Glomerular visceral epithelial cell (primary cell): ENCODE data around the gene STX18.
A peak's percentile ranks its signal among the peaks of the same experiment; 100 is the strongest.
"Not testable (repeated sequence)": the region's sequence is repeated elsewhere in the genome, so short reads cannot be mapped to it uniquely, and the experiment has no call there.

Experiments
- DNase-seq: peaks from one replicate; pipeline ENCODE4 v3.0.0-alpha.2; 2016; ENCODE audit errors: extremely low spot score

The STX18 gene

DNA sequence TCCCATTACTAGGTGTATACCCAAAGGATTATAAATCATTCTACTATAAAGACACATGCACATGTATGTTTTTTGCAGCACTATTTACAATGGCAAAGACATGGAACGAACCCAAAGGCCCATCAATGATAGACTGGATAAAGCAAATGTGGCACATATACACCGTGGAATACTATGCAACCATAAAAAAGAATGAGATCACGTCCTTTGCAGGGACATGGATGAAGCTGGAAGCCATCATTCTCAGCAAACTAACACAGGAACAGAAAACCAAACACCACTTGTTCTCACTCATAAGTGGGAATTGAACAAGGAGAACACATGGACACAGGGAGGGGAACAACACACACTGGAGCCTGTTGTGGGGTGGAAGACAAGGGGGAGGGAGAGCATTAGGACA lies 31.2 kb downstream of the STX18 start:
- not testable (repeated sequence) for DNase-seq

DNA sequence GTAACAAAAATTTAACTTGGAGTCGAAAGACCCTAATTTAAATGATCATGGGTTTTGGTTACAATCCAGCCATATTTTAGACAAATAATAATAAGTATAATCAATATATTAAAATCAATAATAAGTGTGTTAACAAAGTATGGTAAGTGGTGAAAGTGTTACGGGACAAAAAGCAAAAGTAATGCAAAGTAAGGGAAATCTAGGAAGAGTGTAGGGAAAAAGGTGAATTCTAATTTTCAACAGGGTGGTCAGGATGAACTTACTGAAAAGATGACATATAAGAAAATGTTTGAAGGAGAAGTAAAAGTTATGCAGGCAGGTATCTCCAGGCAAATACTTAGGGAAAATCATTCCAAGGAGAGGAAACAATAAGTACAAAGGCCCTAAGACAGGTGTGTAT lies 32.3 kb downstream of the STX18 start:
- no peak for DNase-seq

DNA sequence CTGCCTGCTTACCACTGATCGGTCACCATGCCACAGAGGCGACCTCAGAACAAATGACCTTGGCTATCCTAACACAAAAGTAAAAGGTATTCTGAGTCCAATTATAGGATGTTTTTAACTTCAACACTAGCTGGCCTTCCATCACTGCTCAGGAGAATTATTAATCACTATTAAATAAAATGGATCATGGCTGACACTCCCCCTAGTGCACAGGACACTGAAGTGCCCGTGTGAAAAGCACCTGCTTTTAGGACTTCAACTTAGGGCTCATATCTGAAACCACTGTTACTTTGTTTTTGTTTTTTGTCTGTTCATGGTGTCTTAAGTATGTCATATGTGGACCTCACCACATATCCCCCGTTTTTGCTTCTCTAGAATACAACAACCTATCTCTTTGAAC lies 33.9 kb downstream of the STX18 start:
- no peak for DNase-seq

DNA sequence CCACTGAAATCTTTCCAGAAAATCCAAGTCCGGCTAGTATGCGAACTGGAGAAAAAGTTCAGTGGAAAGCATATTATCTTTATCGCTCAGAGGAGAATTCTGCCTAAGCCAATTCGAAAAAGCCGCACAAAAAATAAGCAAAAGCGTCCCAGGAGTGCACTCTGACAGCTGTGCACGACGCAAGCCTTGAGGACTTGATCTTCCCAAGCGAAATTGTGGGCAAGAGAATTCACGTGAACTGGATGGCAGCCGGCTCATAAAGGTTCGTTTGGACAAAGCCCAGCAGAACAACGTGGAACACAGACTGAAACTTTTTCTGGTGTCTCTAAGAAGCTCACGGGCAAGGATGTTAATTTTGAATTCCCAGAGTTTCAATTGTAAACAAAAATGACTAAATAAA lies 34.4 kb downstream of the STX18 start:
- no peak for DNase-seq

- no peak for DNase-seq
These were observed 34.9 kb downstream of the STX18 start for GRCh38 chr4:4506961-4507360.

GRCh38 chr4:4505211-4505610 lies 36.6 kb downstream of the STX18 start:
- DNase-seq = not testable (repeated sequence)

DNA sequence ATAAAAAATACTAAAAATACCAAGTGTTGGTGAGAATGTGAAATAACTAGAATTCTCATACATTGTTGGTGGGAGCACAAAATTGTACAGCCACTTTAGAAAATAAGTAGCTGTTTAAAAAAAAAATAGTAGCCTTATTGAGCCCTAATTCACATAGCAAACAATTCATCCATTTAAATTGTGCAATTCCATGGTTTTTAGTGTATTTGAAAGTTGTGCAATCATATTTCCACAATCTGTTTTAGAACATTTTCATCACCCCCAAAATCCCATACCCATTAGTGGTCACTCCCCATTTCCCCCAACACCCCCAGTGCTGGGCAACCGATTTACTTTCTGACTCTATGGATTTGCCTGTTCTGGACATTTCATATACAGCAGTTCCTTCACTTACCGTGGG lies 37.1 kb downstream of the STX18 start:
- DNase-seq = no peak

GRCh38 chr4:4502694-4503311 lies 39.0 kb downstream of the STX18 start:
- no peak for DNase-seq

- no peak for DNase-seq
These were observed 40.2 kb downstream of the STX18 start for GRCh38 chr4:4501679-4502078.

- DNase-seq = no peak
These were observed 42.3 kb downstream of the STX18 start for GRCh38 chr4:4499438-4500123.

- no peak for DNase-seq
These were observed 45.1 kb downstream of the STX18 start for GRCh38 chr4:4496592-4497372.

DNA sequence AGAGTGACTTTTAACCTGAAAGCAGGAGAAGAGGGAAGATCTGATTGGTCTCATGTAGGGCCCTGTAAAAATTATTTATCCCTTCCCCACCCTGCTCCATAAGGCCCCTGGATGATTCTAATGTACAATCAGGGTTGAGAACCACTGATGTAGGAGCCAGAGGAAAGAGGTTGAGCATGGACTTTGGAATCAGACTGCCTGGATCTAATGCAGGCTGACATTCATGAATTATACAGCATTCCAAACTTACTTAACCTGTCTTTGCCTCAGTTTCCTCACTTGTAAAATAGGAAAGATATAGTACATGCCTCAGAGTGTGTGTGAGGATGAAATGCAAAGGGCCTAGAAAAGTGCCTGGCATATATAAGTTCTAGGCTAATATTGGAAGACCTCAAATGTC lies 47.0 kb downstream of the STX18 start:
- no peak for DNase-seq

DNA sequence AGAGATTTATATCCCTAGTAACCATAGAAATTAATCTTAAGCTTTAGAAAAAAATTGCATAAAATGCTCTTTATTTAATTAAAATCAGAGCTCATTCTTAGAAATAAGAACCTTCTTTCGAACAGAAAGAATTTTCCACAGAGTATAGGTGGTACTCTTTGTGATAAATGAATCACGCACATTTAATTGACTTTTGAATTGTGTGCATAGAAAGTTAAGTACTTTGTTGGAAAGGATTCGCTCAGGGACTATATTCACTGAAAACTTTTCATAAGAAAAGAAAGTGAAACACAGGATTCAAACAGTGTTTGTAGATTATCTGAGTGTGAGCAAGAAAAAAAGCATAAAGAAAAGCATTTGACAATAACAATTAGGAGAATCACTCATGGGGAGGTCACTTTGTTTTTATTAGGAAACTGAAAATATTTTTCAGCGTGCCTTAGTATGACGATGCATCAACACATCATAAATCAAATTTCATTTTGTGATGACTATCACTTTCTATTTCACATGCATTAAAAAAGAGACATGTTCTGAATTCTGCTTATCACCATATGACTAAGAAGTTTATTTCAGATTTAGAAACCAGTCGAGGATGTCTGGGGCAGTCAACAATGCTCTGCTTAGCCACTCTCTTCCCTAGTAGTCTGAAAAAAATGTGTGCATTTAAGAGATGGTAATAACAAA lies 49.5 kb downstream of the STX18 start:
- no peak for DNase-seq

DNA sequence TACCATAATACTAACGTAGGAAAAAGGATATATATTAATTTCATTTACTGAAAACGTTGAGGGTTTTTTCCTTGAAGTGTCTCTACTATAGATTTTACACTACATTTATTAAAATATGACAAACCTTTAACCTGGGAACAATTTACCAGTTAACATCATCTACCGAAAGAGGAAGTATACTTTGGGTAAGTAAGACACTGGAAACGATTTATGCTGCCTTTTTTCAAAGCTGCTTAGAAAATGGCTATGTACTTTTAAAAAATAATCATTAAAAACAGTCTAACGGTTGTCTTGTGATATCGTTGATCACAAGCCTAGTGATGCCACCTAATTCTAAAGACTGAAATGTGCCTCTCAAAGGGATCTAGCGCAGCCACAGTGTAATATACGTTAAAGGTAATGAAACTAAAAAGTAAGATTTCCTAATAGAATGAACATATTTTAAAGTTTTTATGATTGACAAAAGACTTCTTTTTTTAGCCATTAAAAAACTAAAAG lies 50.4 kb downstream of the STX18 start:
- no peak for DNase-seq

DNA sequence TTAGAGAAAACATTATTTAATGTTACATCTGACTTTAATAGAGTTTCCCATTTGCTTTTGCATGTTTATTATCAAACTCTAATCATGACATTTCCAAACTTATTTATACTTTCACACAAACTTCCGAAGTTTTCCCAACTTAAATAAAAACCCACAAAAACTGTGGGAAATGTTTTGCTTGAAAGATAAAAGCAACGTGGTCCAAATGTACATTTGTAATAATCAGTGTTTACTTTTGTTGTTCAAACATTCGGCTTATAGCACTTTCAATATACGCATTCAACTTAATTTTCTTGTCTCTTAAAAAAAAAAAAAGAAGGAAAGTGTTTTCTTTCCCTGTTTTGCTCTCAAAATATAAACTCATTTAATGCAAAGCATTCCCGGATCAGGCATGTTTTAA lies 51.0 kb downstream of the STX18 start:
- DNase-seq = no peak

- DNase-seq = no peak
These were observed 51.8 kb downstream of the STX18 start for GRCh38 chr4:4490041-4490440.

- DNase-seq = peak; percentile 72
These were observed 53.1 kb downstream of the STX18 start for GRCh38 chr4:4488405-4489404.

GRCh38 chr4:4486969-4487368 lies 54.9 kb downstream of the STX18 start:
- no peak for DNase-seq

GRCh38 chr4:4485806-4486205 lies 56.0 kb downstream of the STX18 start:
- no peak for DNase-seq

DNA sequence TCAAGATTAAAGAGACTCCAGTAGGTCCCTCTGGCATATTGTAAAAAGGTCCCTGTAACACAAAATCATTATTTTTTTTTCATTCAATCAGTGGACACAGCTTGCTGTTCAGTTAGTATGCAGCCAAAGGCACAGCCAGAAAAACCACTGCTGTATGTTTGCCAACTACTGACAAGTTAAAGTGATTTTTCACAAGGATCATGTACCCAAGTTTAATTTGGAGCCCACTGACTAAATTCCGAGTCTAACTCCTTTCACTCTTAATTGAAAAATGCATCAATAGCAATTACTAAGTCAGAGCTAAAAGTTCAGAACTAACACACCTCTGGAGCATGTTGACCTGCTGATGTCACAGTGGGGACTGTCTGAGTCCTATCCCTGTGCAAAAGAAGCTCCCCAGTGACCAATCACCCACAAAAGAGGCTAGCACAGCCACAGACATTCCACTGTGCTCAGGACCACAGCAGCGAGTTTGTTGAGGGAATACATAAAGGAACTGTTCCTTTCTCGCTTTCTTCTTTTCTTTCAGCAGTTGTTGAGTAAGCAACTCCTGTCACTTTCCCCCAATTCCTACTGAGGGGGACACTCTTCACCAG lies 60.4 kb downstream of the STX18 start:
- no peak for DNase-seq
